CD4-positive, alpha-beta T cell (primary cell): ENCODE results near the gene KDM4B. TPM values are rescaled to one million over a fixed set of nuclear protein-coding genes. Genes with fewer than 3 reads are reported as not detected.

Source experiments
- ATAC-seq: fragments of 200-7000 bp; cut with Tn5 transposase; one replicate; pipeline ENCODE4 v1.10.0; 2022; ENCODE audit warnings: mild to moderate bottlenecking; ENCODE audit not compliant: poor library complexity
- CTCF ChIA-PET: fragments of 350-600 bp; sonication (Branson Sonifier 250); formaldehyde crosslinking; loops from one replicate; lab custom pipeline; 2021; ENCODE audit warnings: antibody characterized with exemption, inconsistent platforms; lab: Charles Lee
- POLR2A ChIA-PET: fragments of 350-600 bp; sonication (Branson Sonifier 250); formaldehyde crosslinking; loops from one replicate; lab custom pipeline; 2021; ENCODE audit warnings: antibody characterized with exemption, inconsistent platforms; lab: Charles Lee
- DNase-seq, 14 experiments: peaks; one replicate each; pipeline ENCODE4 v3.0.0-alpha.2; 2013 to 2020; ENCODE audit warnings: mixed read lengths in 2 of 14
- H3K27ac ChIP-seq, 2 donors: one replicate each; pipeline versions ENCODE4 v1.5.1 to v1.7.0; 2013; ENCODE audit warnings: low read length in 2 of 2, low read depth in 1 of 2, mild to moderate bottlenecking in 1 of 2
- H3K27me3 ChIP-seq, 2 experiments: 1 replicate in 1 of 2; 2 replicates in 1 of 2; pipeline versions ENCODE4 v1.6.1 to v1.7.0; 2013; ENCODE audit warnings: low read length in 2 of 2, control low read depth in 1 of 2, mild to moderate bottlenecking in 1 of 2, moderate library complexity in 1 of 2; ENCODE audit not compliant: insufficient read depth in 2 of 2, control insufficient read depth in 1 of 2
- H3K36me3 ChIP-seq: one replicate; pipeline ENCODE4 v1.6.1; 2013; ENCODE audit warnings: low read length, control low read depth; ENCODE audit not compliant: insufficient read depth
- H3K4me1 ChIP-seq: one replicate; pipeline ENCODE4 v1.6.1; 2013; ENCODE audit warnings: low read length, control low read depth; ENCODE audit not compliant: insufficient read depth
- H3K4me3 ChIP-seq: one replicate; pipeline ENCODE4 v1.5.1; 2013; ENCODE audit warnings: mild to moderate bottlenecking, low read length, moderate library complexity
- H3K9me3 ChIP-seq, 2 experiments: 1 replicate in 1 of 2; 2 replicates in 1 of 2; pipeline versions ENCODE4 v1.6.1 to v1.7.0; 2013; ENCODE audit warnings: low read length in 2 of 2, mild to moderate bottlenecking in 2 of 2, control low read depth in 1 of 2, moderate library complexity in 1 of 2; ENCODE audit not compliant: control insufficient read depth in 1 of 2, insufficient read depth in 1 of 2
- H3K27ac Mint-ChIP-seq: one replicate; pipeline ENCODE4 v1.8.0; 2020; ENCODE audit warnings: mixed read lengths
- H3K27me3 Mint-ChIP-seq: one replicate; pipeline ENCODE4 v1.8.0; 2021; ENCODE audit warnings: mixed read lengths
- H3K36me3 Mint-ChIP-seq: one replicate; pipeline ENCODE4 v1.8.0; 2021; ENCODE audit warnings: low read depth, mixed read lengths
- H3K4me1 Mint-ChIP-seq: one replicate; pipeline ENCODE4 v1.8.0; 2021; ENCODE audit warnings: low read depth, mixed read lengths
- H3K4me3 Mint-ChIP-seq: one replicate; pipeline ENCODE4 v1.8.0; 2020; ENCODE audit warnings: mild to moderate bottlenecking, mixed read lengths
- H3K9me3 Mint-ChIP-seq: one replicate; pipeline ENCODE4 v1.8.0; 2020; ENCODE audit warnings: mixed read lengths
- CTCF ChIP-seq: fragments of 200-600 bp; IDR thresholded peaks from one replicate; pipeline ENCODE4 v1.8.0; 2022; ENCODE audit warnings: antibody characterized with exemption, mild to moderate bottlenecking
- intact Hi-C, 2 experiments: fragments of 100-400 bp; cut with DNase I in 1 of 2; cut with micrococcal nuclease in 1 of 2; formaldehyde crosslinking; loops; one replicate each; pipeline versions ENCODE4 v1.15.1 to v1.9.0; 2023 to 2025; cut with DNase I, micrococcal nuclease
- total RNA-seq, 174 experiments: library from RNA in 2 of 174; stranded (reverse) in 2 of 174; gene quantifications; one replicate each; pipeline ENCODE4 v1.2.3 and lab custom pipeline; 2021 to 2026

The KDM4B gene
- total RNA-seq, 2 experiments from 2014 or later: 41.8 to 42.5 TPM

- Histone ChIP-seq H3K9me3 (no peaks in the 10 kb centered on the region), H3K27me3 (no peaks in the 10 kb centered on the region), H3K4me3 (no peak overlapping the region), H3K4me1 (no peaks in the 10 kb centered on the region), H3K36me3 (peaks cover 4% of the 10 kb centered on the region), H3K27ac (no peak overlapping the region)
- intact Hi-C loops: no loop called here
- Mint-ChIP-seq H3K4me3 (no peak overlapping the region), H3K27ac (no peak overlapping the region), H3K27me3 (no peaks in the 10 kb centered on the region), H3K9me3 (no peaks in the 10 kb centered on the region), H3K36me3 (peaks cover 14% of the 10 kb centered on the region), H3K4me1 (no peaks in the 10 kb centered on the region)
- no peak for ATAC-seq
- DNase-seq: no peak
- ChIA-PET POLR2A (no interaction called here), CTCF (no interaction called here)
- TF ChIP-seq CTCF: no peak
Observed at GRCh38 chr19:5072115-5072514, 103.2 kb downstream of the KDM4B start.

- H3K27ac Mint-ChIP-seq: no peak overlapping the region
- Histone ChIP-seq H3K4me1 (no peaks in the 10 kb centered on the region), H3K27me3 (no peaks in the 10 kb centered on the region), H3K27ac (no peak overlapping the region), H3K36me3 (peaks cover 13% of the 10 kb centered on the region), H3K9me3 (no peaks in the 10 kb centered on the region), H3K4me3 (no peak overlapping the region)
- no peaks in the 10 kb centered on the region for H3K27me3 Mint-ChIP-seq
- no peaks in the 10 kb centered on the region for H3K9me3 Mint-ChIP-seq
- intact Hi-C loops: no loop called here
- H3K4me3 Mint-ChIP-seq: no peak overlapping the region
- ATAC-seq (no peak), DNase-seq (no peak)
- peaks cover 22% of the 10 kb centered on the region for H3K36me3 Mint-ChIP-seq
- ChIA-PET POLR2A (no interaction called here), CTCF (no interaction called here)
- H3K4me1 Mint-ChIP-seq: no peaks in the 10 kb centered on the region
- TF ChIP-seq CTCF: no peak
Observed at GRCh38 chr19:5073153-5073844, 104.4 kb downstream of the KDM4B start.

- ChIA-PET CTCF (no interaction called here), POLR2A (no interaction called here)
- H3K4me1 Mint-ChIP-seq: no peaks in the 10 kb centered on the region
- Histone ChIP-seq H3K9me3 (no peaks in the 10 kb centered on the region), H3K27me3 (no peaks in the 10 kb centered on the region), H3K4me1 (no peaks in the 10 kb centered on the region), H3K27ac (no peak overlapping the region), H3K36me3 (peaks cover 23% of the 10 kb centered on the region), H3K4me3 (no peak overlapping the region)
- ATAC-seq: no peak
- H3K36me3 Mint-ChIP-seq: peaks cover 23% of the 10 kb centered on the region
- H3K4me3 Mint-ChIP-seq: no peak overlapping the region
- no peak for DNase-seq
- H3K27me3 Mint-ChIP-seq: no peaks in the 10 kb centered on the region
- no peaks in the 10 kb centered on the region for H3K9me3 Mint-ChIP-seq
- intact Hi-C loops: no loop called here
- H3K27ac Mint-ChIP-seq: no peak overlapping the region
- TF ChIP-seq CTCF: no peak
Observed at GRCh38 chr19:5074407-5074806, 105.5 kb downstream of the KDM4B start.
